Epithelial cell of proximal tubule (primary cell): ENCODE results near the gene ONECUT3. TPM values are rescaled to one million over a fixed set of nuclear protein-coding genes. Genes with fewer than 3 reads are reported as not detected.

Experiments
- DNase-seq: peaks from one replicate; pipeline ENCODE4 v3.0.0-alpha.2; 2011; ENCODE audit warnings: low read depth
- H3K4me3 ChIP-seq: 2 replicates; pipeline ENCODE4 v1.5.1; 2011; ENCODE audit warnings: low read depth, mild to moderate bottlenecking, low read length
- total RNA-seq: library from RNA; depleted of rRNA; stranded (reverse); fragments of >200 nt; gene quantifications from 2 replicates; pipeline ENCODE4 v1.2.3, GENCODE V29; 2015
- TF ChIP-seq, protein P1 (sequence below): conservative IDR thresholded peaks from 2 replicates; pipeline ENCODE4 v1.5.1; 2012; ENCODE audit warnings: low read depth, mild to moderate bottlenecking, low read length

Gene ONECUT3
- total RNA-seq, 1 donor from 2014 or later = not detected

DNA sequence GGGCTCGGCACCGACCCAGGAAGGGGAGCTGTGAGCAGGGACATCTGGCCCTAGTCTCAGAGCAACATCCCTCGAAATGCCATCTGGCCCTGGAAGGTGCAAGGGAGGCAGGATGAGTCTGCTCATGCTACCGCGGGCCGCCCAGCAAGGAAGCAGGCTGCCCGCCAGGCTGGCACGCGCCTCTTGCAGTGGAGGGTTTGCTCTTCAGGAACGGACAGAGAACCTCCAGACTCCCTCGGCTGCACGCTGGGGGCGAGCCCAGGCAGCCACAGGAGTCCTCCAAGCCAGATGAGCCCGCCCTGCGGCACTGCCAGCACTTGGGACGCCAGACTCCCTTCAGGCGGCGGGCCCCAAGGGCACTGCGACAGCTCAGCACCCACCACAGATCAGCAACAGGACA lies 68.9 kb downstream of the ONECUT3 start:
- H3K4me3 ChIP-seq = no peak overlapping the region
- TF ChIP-seq, protein P1, sequence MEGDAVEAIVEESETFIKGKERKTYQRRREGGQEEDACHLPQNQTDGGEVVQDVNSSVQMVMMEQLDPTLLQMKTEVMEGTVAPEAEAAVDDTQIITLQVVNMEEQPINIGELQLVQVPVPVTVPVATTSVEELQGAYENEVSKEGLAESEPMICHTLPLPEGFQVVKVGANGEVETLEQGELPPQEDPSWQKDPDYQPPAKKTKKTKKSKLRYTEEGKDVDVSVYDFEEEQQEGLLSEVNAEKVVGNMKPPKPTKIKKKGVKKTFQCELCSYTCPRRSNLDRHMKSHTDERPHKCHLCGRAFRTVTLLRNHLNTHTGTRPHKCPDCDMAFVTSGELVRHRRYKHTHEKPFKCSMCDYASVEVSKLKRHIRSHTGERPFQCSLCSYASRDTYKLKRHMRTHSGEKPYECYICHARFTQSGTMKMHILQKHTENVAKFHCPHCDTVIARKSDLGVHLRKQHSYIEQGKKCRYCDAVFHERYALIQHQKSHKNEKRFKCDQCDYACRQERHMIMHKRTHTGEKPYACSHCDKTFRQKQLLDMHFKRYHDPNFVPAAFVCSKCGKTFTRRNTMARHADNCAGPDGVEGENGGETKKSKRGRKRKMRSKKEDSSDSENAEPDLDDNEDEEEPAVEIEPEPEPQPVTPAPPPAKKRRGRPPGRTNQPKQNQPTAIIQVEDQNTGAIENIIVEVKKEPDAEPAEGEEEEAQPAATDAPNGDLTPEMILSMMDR = no peak
- no peak for DNase-seq

DNA sequence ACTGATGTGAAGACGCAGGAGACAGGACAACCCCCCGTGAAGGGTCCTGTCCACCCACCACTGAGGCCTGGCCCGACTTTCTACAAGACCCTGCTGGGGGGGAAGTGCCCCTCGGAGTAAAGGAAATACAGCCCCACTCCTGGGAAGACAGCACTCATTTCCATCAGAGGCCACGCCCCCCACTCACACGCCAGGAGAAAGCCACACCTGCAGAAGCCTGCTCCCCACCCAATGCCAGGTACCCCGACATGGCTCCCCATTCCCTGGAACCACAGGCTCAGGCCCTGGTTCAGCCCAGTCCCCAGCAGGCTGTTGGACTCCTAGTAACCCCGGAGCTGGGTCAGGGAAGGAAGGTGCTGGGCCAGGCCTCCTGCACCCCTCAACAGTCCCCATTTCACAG lies 69.7 kb downstream of the ONECUT3 start:
- TF ChIP-seq, protein P1 = no peak
- DNase-seq = no peak
- H3K4me3 ChIP-seq = no peak overlapping the region

DNA sequence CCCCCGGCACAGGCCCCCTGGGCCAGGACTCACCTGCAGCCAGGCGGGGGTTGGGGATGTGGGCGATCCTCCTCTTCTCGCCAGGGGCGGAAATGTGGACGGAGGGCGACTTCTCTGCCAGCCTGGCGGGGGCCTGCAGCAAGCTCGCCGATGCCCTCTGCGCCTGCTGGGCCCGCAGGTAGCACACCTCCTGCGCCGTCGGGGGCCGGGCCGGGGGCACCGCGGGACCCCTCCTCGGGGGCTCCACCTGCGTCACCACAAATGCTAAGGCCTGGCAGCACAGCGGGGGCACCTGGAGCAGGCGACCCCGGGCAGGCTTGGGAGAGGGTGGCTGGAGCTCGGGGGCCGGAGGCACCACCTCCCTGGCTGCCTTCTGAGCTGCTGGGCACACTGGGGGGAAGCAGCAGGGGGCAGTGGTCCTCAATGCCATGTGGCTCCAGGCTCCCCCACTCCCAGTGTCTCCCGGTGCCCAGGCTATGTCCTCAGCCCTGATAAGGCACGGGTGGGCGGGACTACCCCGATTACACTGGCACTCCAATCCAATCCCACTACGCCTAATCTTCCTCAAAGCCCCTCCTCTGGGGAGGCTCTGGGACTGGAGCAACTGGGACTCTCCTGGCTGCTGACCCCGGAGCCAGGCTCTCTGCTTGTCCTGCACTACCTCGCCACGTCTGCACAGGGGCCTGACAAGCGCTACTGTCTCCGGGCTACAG lies 70.4 kb downstream of the ONECUT3 start:
- TF ChIP-seq, protein P1 = no peak
- no peak for DNase-seq
- no peak overlapping the region for H3K4me3 ChIP-seq

DNA sequence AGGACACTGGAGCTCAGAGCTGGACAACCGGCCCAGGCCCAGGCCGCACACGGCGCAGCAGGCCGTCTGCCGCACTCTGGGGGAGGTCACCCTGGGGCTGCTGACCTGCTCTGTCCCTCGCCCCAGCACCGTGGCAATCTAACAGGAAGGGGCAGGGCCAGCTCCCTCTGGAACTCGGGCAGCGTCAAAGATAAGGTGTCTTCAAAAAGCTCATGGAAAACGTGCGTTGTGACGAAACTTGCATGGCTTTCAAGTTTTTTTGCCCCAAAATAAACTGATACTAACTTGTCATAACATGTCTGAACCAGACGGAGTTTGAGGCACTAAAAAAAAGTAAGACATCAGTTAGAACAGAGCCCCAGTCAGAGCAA lies 70.9 kb downstream of the ONECUT3 start:
- TF ChIP-seq, protein P1 = no peak
- DNase-seq = no peak
- H3K4me3 ChIP-seq = no peak overlapping the region

DNA sequence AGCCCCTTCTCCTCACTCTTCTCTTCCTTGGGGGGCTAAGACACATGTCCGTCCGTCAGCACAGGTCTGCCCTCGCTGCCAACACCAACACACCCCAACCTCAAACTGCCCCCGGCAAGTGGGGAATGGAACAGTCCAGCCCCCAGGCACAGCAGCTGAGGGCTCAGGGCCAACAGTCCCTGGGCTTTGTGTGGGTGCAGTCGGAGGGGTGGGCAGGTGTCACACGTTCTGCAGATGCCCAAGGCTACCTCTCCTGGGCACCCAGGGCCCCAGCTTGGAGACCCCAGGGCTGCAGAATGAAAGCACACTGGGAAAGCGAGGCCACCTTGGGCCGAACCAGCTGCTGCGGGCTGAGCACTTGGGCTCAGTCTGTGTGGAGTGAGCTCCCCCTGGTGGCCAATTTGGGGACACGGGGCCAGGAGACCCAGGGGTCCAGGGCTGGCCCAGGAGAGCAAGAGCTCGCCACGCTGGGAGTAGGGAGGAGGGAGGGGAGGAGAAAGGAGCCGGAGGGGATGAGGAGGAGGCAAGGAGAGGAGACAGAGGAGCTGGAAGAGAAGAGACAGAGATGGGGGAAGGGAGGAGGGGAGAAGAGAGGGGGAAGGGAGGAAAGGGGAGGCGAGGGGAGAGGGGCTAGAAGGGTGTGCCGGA lies 72.7 kb downstream of the ONECUT3 start:
- no peak for DNase-seq
- H3K4me3 ChIP-seq = peak overlapping the region; percentile 62
- TF ChIP-seq, protein P1 = peak; percentile 94

DNA sequence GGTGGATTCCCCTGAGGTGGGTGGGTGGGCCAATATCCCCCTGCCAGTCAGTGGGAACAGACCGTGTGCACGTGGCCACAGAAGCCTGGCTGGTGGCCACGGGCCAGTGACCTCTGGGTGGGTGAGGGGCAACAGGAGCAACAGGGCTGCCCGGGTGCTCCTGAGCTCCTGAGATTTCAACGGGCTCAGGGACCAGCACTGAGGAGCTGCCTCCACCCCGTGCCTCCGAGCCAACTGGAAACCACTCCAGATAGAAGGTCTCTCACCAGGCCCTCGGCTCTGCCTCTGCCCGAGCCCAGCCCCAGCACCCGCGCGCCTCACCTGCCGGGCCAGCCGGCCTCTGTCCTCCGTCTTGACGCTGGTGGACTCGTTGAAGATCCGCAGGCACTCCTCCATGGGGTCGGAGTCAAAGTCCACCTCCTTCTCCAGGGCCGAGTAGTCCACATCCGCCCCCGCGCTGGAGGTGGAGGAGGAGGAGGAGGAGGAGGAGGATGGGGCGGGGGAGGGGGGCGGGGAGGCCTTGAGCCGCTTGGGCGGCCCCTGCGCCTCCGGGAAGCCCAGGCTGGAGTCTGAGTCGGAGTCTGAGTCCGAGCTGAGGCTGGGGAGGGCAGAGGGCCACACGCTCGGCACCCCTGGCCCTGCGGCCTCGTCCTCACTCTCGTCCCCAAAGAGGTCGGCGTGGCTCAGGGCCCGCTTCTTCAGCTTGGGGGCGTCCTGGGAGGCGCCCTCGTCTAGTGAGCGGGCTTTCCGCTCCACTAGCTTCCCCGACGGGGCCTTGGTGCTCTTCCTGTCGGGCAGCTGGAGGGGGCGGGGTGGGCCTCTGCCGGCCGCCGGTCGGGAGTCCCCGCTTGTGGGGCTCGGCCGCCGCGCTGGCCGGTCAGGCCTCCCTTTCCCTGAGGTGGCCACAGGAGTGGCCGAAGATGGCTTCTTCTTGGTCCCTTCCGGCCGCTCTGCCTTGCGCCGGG lies 73.5 kb downstream of the ONECUT3 start:
- no peak for DNase-seq
- TF ChIP-seq, protein P1 = no peak
- H3K4me3 ChIP-seq = peak overlapping the region; percentile 62
